HCT116 (cell line): ENCODE data around the gene HOMER3. TPM values are rescaled to one million over a fixed set of nuclear protein-coding genes. Genes with fewer than 3 reads are reported as not detected.

Experiments
- ATAC-seq: fragments of 200-7000 bp; cut with Tn5 transposase; 2 replicates; pipeline ENCODE4 v1.9.1; 2020; ENCODE audit warnings: mild to moderate bottlenecking, moderate library complexity
- BruUV-seq: library from RNA; stranded (reverse); fragments of 400-500 nt; replicated peaks from 2 replicates; lab custom pipeline; 2021; lab: Mats Ljungman, UMichigan
- CTCF ChIA-PET: fragments of 300-600 bp; sonication (Branson Sonifier 250); formaldehyde crosslinking; loops from one replicate; lab custom pipeline; 2021; ENCODE audit warnings: antibody characterized with exemption; lab: Charles Lee
- POLR2A ChIA-PET: fragments of 300-600, 350-600 bp; sonication (Branson Sonifier 250); formaldehyde crosslinking; loops from one replicate; lab custom pipeline; 2021; ENCODE audit warnings: antibody characterized with exemption; lab: Charles Lee
- RAD21 ChIA-PET, 2 experiments: fragments of 300-600 bp; sonication (Branson Sonifier 250); formaldehyde crosslinking; loops; one replicate each; lab custom pipeline; 2023; ENCODE audit warnings: low total read pairs in 2 of 2; ENCODE audit not compliant: uncharacterized antibody in 2 of 2, unreplicated experiment in 2 of 2, low non-redundant PET in 1 of 2; lab: Charles Lee
- DNase-seq: peaks from one replicate; pipeline ENCODE4 v3.0.0-alpha.2; 2010; ENCODE audit warnings: low read depth, low spot score
- H2AFZ ChIP-seq: fragments of 200-600 bp; shearing (Covaris generic), sonication (generic); 2 replicates; pipeline ENCODE4 v1.6.1; 2017; ENCODE audit warnings: low read depth, mixed run types, mixed read lengths, antibody characterized with exemption, low read length; ENCODE audit not compliant: poor library complexity, severe bottlenecking
- H3K27ac ChIP-seq: 2 replicates; pipeline ENCODE4 v1.5.1; 2012; ENCODE audit warnings: low read depth, low read length
- H3K27me3 ChIP-seq: fragments of 200-600 bp; sonication (generic); 2 replicates; pipeline ENCODE4 v1.6.1; 2016; ENCODE audit warnings: mixed run types, low read length, mixed read lengths; ENCODE audit not compliant: insufficient read depth
- H3K36me3 ChIP-seq, 2 experiments: fragments of 200-500 bp in 1 of 2; fragments of 200-600 bp in 1 of 2; sonication (Bioruptor generic) in 1 of 2; sonication (generic) in 1 of 2; 2 replicates each; pipeline versions ENCODE4 v1.5.1 to v1.6.1; 2014 to 2016; ENCODE audit warnings: low read length in 2 of 2, inconsistent platforms in 1 of 2, mixed read lengths in 1 of 2, mixed run types in 1 of 2; ENCODE audit not compliant: insufficient read depth in 2 of 2, control insufficient read depth in 1 of 2
- H3K4me1 ChIP-seq, 2 experiments: fragments of 200-600 bp in 1 of 2; sonication (generic) in 1 of 2; 2 replicates each; pipeline versions ENCODE4 v1.5.1 to v1.6.1; 2012 to 2017; ENCODE audit warnings: low read length in 2 of 2, inconsistent platforms in 1 of 2, mild to moderate bottlenecking in 1 of 2, mixed read lengths in 1 of 2, mixed run types in 1 of 2, moderate library complexity in 1 of 2; ENCODE audit not compliant: insufficient read depth in 2 of 2, control insufficient read depth in 1 of 2
- H3K4me2 ChIP-seq: fragments of 200-600 bp; sonication (generic); 2 replicates; pipeline ENCODE4 v1.6.1; 2017; ENCODE audit warnings: mixed run types, low read length, mixed read lengths
- H3K4me3 ChIP-seq, 2 experiments: fragments of 200-600 bp in 1 of 2; sonication (generic) in 1 of 2; replicated peaks in 1 of 2; 2 replicates each; pipeline ENCODE4 v1.5.1; 2011 to 2016; ENCODE audit warnings: low read length in 2 of 2, control low read depth in 1 of 2, low read depth in 1 of 2, mild to moderate bottlenecking in 1 of 2, mixed read lengths in 1 of 2, mixed run types in 1 of 2
- H3K79me2 ChIP-seq: fragments of 200-600 bp; sonication (generic); 2 replicates; pipeline ENCODE4 v1.6.1; 2017; ENCODE audit warnings: mild to moderate bottlenecking, mixed run types, low read length, moderate library complexity, mixed read lengths; ENCODE audit not compliant: insufficient read depth
- H3K9ac ChIP-seq: fragments of 200-600 bp; sonication (generic); 2 replicates; pipeline ENCODE4 v1.6.1; 2016; ENCODE audit warnings: low read length, mixed read lengths
- H3K9me2 ChIP-seq: fragments of 200-600 bp; sonication (generic), shearing (Covaris generic); 2 replicates; pipeline ENCODE4 v1.6.1; 2017; ENCODE audit warnings: mixed run types, mild to moderate bottlenecking, moderate library complexity; ENCODE audit not compliant: insufficient read depth
- H3K9me3 ChIP-seq, 2 experiments: fragments of 200-500 bp in 1 of 2; fragments of 200-600 bp in 1 of 2; sonication (Bioruptor generic) in 1 of 2; sonication (generic) in 1 of 2; 2 replicates each; pipeline ENCODE4 v1.6.1; 2014 to 2017; ENCODE audit warnings: low read length in 2 of 2, mixed read lengths in 2 of 2, inconsistent platforms in 1 of 2, low read depth in 1 of 2, mild to moderate bottlenecking in 1 of 2, mixed run types in 1 of 2, moderate library complexity in 1 of 2; ENCODE audit not compliant: control insufficient read depth in 1 of 2, insufficient read depth in 1 of 2
- H4K20me1 ChIP-seq: fragments of 200-600 bp; sonication (generic), shearing (Covaris generic); 2 replicates; pipeline ENCODE4 v1.6.1; 2017; ENCODE audit warnings: mixed run types, mild to moderate bottlenecking, moderate library complexity; ENCODE audit not compliant: insufficient read depth
- FOSL1 ChIP-seq: IDR thresholded peaks from 2 replicates; pipeline ENCODE4 v1.6.1; 2012; ENCODE audit warnings: low read depth
- JUND ChIP-seq: IDR thresholded peaks from 2 replicates; pipeline ENCODE4 v1.6.1; 2012
- REST ChIP-seq: IDR thresholded peaks from 2 replicates; pipeline ENCODE4 v1.6.1; 2012; ENCODE audit warnings: low read depth
- SRF ChIP-seq: IDR thresholded peaks from 2 replicates; pipeline ENCODE4 v1.6.1; 2012; ENCODE audit warnings: low read depth
- ZNF274 ChIP-seq: fragments of 200-500 bp; sonication (Bioruptor generic); IDR thresholded peaks from 2 replicates; pipeline ENCODE4 v1.6.1; 2014; ENCODE audit warnings: mild to moderate bottlenecking, low read depth, low read length, inconsistent platforms
- intact Hi-C: fragments of 100-400 bp; cut with micrococcal nuclease; formaldehyde crosslinking; loops from 2 replicates; pipeline ENCODE4 v1.10.0; 2022
- total RNA-seq: library from RNA; stranded (reverse); gene quantifications from one replicate; pipeline ENCODE4 v1.2.1, GENCODE V29; 2021; ENCODE audit not compliant: unreplicated experiment

Gene HOMER3
- total RNA-seq, 1 experiment from 2014 or later = 45.2 TPM

- CTCF ChIA-PET = no interaction called here
- RAD21 ChIA-PET = no interaction called here
- intact Hi-C loops = no loop called here
Observed at GRCh38 chr19:18978616-18979015, 37.6 kb upstream of the HOMER3 start.

More at GRCh38 chr19:18978616-18979015, 37.6 kb upstream of the HOMER3 start:
- no peak for ATAC-seq
- Histone ChIP-seq H3K27me3 (no peaks in the 10 kb centered on the region), H3K9me3 (no peaks in the 10 kb centered on the region), H2AFZ (no peak overlapping the region), H3K4me1 (no peaks in the 10 kb centered on the region), H3K4me3 (no peak overlapping the region), H3K9me2 (no peaks in the 10 kb centered on the region), H3K79me2 (no peaks in the 10 kb centered on the region), H3K36me3 (no peaks in the 10 kb centered on the region), H3K27ac (no peak overlapping the region), H3K9ac (no peak overlapping the region), H4K20me1 (no peaks in the 10 kb centered on the region), H3K4me2 (no peak overlapping the region)
- DNase-seq = no peak
- no TSS peak for BruUV-seq
- POLR2A ChIA-PET = no interaction called here
- TF ChIP-seq JUND (no peak), SRF (no peak), FOSL1 (no peak), ZNF274 (no peak), REST (no peak)
